A375 (cell line): ENCODE data around the gene OTOA. TPM values are rescaled to one million over a fixed set of nuclear protein-coding genes. Genes with fewer than 3 reads are reported as not detected.

ENCODE experiments used
- small RNA-seq: library from RNA; depleted of rRNA; stranded (forward); fragments of <200 nt; gene quantifications from one replicate; pipeline ENCODE3, GENCODE V24; 2014
- total RNA-seq: library from RNA; depleted of rRNA; stranded (reverse); fragments of >200 nt; shearing (Covaris generic); gene quantifications from 2 replicates; pipeline ENCODE4 v1.2.3, GENCODE V29; 2014; rRNA removed

The OTOA gene
- not detected in 2 replicates for total RNA-seq

DNA sequence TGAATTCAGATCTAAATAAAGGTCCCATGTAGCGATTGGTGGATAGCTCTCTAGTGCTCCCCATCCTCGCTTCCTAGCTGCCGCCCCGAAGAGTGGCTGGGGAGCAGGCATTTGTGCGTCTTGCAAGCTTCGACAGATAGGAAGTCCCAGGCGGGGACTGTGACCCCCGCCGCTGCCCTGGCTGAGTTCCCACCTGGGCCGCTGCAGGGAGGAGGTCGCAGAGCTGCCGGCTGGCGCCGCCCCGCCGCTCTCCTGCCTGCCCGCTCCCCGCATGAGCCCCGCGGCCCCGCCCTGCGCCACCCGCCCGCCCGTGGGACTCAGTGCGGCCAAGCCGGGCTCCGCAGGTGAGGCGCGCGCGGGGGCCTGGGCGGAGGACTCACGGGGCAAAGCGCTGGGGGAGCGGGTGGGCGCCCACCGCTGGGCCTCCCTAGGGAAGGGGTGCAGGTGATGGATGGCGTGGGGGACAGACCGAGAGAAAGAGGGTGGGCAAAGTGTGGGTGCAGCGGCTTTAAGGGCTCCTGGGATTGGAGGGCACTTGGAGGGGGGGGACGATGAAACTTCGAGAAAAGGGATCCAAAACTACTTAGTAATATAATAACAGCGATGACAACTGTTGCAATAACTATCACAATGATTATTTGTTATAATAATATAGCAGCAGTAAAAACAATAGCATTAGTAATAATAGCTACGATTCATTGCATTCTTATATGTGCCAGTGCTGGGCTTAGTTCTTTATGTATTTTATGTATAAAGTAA lies at the start of gene OTOA:
Gene OTOA, plus strand, starts transcription at position 80 of the 759 bp plus-strand sequence. CDS start 14,547 bp downstream, outside the sequence.

DNA sequence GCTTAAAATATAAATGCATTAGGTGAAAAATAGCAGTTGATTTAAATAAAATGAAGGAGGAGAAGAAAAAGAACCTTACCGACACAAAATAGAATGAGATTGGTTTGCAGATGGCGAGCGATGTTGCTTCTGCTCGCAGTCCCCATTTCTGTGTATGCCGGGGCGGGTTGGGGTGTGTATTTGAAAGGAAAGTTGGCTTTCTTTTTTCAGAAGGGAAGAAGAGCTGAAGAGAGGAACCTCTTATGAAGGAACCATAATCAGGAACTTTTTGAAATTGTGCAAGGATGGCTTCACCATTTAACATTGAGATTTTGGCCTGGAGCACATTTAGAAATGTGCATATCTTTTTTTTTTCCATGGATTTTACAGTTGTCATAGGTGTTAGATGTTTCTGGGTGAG lies 11.3 kb upstream of the OTOA start, which contains the start of gene IGSF6:
Gene IGSF6, minus strand, starts transcription at position 156 of the 400 bp plus-strand sequence. Its CDS starts 10 bp downstream, at position 146.

Small RNA genes lying within 50 kb of the gene (small RNA-seq; reads per million reads assigned to genes)
- gene RNU6-1005P (not detected), gene RNU6-196P (not detected)

Other genes with a start within 250 kb of the OTOA start
- gene METTL9, start 64.4 kb upstream of the OTOA start, total RNA-seq = 96.0 and 104 TPM in 2 replicates
- gene IGSF6, start 11.4 kb upstream of the OTOA start, total RNA-seq = 0.03 TPM in 1 of 2 replicates, not detected in the other
- gene NPIPB4, start 193.8 kb downstream of the OTOA start, total RNA-seq = 15.9 and 20.0 TPM in 2 replicates